Measurements from ENCODE around the gene RRP1B. TPM values are rescaled to one million over a fixed set of nuclear protein-coding genes. Genes with fewer than 3 reads are reported as not detected.

Gene RRP1B
- total RNA-seq, 1 experiment from 2014 or later: 55.9 TPM

DNA sequence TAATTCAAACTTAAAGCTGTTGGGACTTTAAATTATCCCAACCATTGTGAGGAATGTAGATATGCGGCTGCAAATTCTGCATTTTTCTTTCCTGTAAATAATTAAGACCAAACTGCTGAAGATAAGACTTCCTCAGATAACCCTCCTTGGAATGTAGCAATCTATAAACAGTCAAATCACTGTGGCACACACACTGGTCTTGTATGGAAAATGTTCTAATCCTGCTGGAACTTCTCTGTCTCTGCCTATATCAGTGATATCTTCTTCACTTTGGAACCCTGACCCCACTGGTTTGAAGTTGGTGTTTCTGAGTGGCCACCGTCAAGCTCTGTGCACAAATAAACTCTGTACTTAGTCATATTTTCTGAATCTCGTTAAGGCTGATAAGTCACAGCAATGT, 33.0 kb upstream of the RRP1B start:
- RAD21 ChIA-PET (ENCODE audit: low non-redundant PET in 1 of 2, low total read pairs in 2 of 2, uncharacterized antibody in 2 of 2, unreplicated experiment in 2 of 2): no interaction called here
- H3K4me1 ChIP-seq (ENCODE audit: control insufficient read depth in 1 of 2, insufficient read depth in 2 of 2, low read length in 2 of 2): no peaks in the 10 kb centered on the region
- DNase-seq (ENCODE audit: low read depth, low spot score) (no peak), ATAC-seq (no peak)
- BruUV-seq (replicated peaks): no TSS peak
- H3K9ac ChIP-seq (ENCODE audit: low read length): no peak overlapping the region
- H3K79me2 ChIP-seq (ENCODE audit: insufficient read depth, low read length): no peaks in the 10 kb centered on the region
- H3K27me3 ChIP-seq (ENCODE audit: insufficient read depth, low read length): no peaks in the 10 kb centered on the region
- H3K36me3 ChIP-seq (ENCODE audit: control insufficient read depth in 1 of 2, insufficient read depth in 2 of 2, low read length in 2 of 2): no peaks in the 10 kb centered on the region
- no peak overlapping the region for H3K4me3 ChIP-seq (replicated peaks in 1 of 2; ENCODE audit: low read depth in 1 of 2, low read length in 2 of 2)
- H3K27ac ChIP-seq (ENCODE audit: low read depth, low read length): no peak overlapping the region
- intact Hi-C loops (cut with micrococcal nuclease): no loop called here
- no peak for TF ChIP-seq SIN3A (IDR thresholded peaks at IDR 0.05; ENCODE audit: low read depth)
- TF ChIP-seq POLR2AphosphoS5 (IDR thresholded peaks at IDR 0.05; ENCODE audit: low read depth, low read length): no peak
- no peak for TF ChIP-seq FOSL1 (IDR thresholded peaks at IDR 0.05; ENCODE audit: low read depth)
- TF ChIP-seq, protein P1, sequence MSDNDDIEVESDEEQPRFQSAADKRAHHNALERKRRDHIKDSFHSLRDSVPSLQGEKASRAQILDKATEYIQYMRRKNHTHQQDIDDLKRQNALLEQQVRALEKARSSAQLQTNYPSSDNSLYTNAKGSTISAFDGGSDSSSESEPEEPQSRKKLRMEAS (IDR thresholded peaks at IDR 0.05): no peak
- TF ChIP-seq POLR2A (IDR thresholded peaks at IDR 0.05; ENCODE audit: borderline replicate concordance, extremely low read depth, insufficient read depth, insufficient read length): no peak
- no peak for TF ChIP-seq TCF7L2 (IDR thresholded peaks at IDR 0.05; ENCODE audit: borderline replicate concordance, extremely low read depth, insufficient read depth, insufficient read length)
- TF ChIP-seq, protein P2, sequence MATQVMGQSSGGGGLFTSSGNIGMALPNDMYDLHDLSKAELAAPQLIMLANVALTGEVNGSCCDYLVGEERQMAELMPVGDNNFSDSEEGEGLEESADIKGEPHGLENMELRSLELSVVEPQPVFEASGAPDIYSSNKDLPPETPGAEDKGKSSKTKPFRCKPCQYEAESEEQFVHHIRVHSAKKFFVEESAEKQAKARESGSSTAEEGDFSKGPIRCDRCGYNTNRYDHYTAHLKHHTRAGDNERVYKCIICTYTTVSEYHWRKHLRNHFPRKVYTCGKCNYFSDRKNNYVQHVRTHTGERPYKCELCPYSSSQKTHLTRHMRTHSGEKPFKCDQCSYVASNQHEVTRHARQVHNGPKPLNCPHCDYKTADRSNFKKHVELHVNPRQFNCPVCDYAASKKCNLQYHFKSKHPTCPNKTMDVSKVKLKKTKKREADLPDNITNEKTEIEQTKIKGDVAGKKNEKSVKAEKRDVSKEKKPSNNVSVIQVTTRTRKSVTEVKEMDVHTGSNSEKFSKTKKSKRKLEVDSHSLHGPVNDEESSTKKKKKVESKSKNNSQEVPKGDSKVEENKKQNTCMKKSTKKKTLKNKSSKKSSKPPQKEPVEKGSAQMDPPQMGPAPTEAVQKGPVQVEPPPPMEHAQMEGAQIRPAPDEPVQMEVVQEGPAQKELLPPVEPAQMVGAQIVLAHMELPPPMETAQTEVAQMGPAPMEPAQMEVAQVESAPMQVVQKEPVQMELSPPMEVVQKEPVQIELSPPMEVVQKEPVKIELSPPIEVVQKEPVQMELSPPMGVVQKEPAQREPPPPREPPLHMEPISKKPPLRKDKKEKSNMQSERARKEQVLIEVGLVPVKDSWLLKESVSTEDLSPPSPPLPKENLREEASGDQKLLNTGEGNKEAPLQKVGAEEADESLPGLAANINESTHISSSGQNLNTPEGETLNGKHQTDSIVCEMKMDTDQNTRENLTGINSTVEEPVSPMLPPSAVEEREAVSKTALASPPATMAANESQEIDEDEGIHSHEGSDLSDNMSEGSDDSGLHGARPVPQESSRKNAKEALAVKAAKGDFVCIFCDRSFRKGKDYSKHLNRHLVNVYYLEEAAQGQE (IDR thresholded peaks at IDR 0.05; ENCODE audit: low read depth): no peak
- no peak for TF ChIP-seq JUND (IDR thresholded peaks at IDR 0.05)
- TF ChIP-seq, protein P3, sequence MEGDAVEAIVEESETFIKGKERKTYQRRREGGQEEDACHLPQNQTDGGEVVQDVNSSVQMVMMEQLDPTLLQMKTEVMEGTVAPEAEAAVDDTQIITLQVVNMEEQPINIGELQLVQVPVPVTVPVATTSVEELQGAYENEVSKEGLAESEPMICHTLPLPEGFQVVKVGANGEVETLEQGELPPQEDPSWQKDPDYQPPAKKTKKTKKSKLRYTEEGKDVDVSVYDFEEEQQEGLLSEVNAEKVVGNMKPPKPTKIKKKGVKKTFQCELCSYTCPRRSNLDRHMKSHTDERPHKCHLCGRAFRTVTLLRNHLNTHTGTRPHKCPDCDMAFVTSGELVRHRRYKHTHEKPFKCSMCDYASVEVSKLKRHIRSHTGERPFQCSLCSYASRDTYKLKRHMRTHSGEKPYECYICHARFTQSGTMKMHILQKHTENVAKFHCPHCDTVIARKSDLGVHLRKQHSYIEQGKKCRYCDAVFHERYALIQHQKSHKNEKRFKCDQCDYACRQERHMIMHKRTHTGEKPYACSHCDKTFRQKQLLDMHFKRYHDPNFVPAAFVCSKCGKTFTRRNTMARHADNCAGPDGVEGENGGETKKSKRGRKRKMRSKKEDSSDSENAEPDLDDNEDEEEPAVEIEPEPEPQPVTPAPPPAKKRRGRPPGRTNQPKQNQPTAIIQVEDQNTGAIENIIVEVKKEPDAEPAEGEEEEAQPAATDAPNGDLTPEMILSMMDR (IDR thresholded peaks at IDR 0.05 in 2 of 3, conservative IDR thresholded peaks at IDR 0.05 in 1 of 3; ENCODE audit: borderline replicate concordance in 1 of 3, insufficient read depth in 1 of 3, low read depth in 2 of 3, low read length in 2 of 3): no peak
- H3K9me2 ChIP-seq (ENCODE audit: insufficient read depth): no peaks in the 10 kb centered on the region
- POLR2A ChIA-PET: no interaction called here
- H4K20me1 ChIP-seq (ENCODE audit: insufficient read depth): no peaks in the 10 kb centered on the region
- CTCF ChIA-PET: no interaction called here
- no peaks in the 10 kb centered on the region; a peak in 1 of 4 replicates for H3K9me3 ChIP-seq (ENCODE audit: control insufficient read depth in 1 of 2, insufficient read depth in 1 of 2, low read depth in 1 of 2, low read length in 2 of 2)
- no peak overlapping the region for H3K4me2 ChIP-seq (ENCODE audit: low read length)
- no peak overlapping the region for H2AFZ ChIP-seq (ENCODE audit: low read depth, low read length, poor library complexity, severe bottlenecking)
